Measurements from ENCODE around the gene DOCK1. TPM values are rescaled to one million over a fixed set of nuclear protein-coding genes. Genes with fewer than 3 reads are reported as not detected.

Gene DOCK1
- total RNA-seq, 2 donors from 2014 or later, result 72.4 to 89.3 TPM

DNA sequence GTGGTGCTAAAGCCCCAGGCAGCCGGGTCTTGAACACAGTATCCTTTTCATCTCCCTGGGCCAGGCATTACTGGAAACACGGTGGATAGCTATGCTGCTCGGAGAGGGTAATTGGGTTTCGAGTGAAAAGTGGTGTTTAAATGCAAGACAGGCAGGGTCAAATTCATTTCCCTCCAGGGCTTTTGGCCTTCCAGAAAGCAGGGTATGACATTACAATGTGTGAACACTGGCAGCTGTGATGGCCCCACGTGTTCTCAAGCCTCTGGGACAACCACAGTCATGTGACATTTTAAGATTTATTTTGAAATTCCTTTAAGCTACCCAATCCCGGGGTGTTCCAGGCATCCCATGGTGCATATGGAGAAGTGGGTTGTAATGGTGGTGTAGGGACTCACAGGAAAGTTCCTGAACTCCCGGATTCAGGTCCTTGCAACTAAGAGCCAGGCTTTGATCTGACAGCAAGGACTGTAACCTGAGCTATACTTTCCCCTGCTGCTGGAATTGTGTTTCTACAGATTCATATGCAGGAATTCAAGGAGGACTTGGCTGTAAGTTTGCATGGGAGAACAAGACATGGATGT is 244.4 kb downstream of the DOCK1 start:
- H3K9me3 ChIP-seq (ENCODE audit: control insufficient read depth, low read length), result no peaks in the 10 kb centered on the region
- H3K27ac ChIP-seq (ENCODE audit: low read depth, low read length), result no peak overlapping the region
- DNase-seq, result no peak
- no peaks in the 10 kb centered on the region for H3K4me1 ChIP-seq (ENCODE audit: control insufficient read depth, insufficient read depth, low read length)
- peaks cover 2% of the 10 kb centered on the region for H3K4me1 Mint-ChIP-seq
- H3K36me3 Mint-ChIP-seq (ENCODE audit: low read depth), result peaks cover 6% of the 10 kb centered on the region
- H3K27me3 Mint-ChIP-seq (ENCODE audit: insufficient read depth), result no peaks in the 10 kb centered on the region
- TF ChIP-seq, protein P1, sequence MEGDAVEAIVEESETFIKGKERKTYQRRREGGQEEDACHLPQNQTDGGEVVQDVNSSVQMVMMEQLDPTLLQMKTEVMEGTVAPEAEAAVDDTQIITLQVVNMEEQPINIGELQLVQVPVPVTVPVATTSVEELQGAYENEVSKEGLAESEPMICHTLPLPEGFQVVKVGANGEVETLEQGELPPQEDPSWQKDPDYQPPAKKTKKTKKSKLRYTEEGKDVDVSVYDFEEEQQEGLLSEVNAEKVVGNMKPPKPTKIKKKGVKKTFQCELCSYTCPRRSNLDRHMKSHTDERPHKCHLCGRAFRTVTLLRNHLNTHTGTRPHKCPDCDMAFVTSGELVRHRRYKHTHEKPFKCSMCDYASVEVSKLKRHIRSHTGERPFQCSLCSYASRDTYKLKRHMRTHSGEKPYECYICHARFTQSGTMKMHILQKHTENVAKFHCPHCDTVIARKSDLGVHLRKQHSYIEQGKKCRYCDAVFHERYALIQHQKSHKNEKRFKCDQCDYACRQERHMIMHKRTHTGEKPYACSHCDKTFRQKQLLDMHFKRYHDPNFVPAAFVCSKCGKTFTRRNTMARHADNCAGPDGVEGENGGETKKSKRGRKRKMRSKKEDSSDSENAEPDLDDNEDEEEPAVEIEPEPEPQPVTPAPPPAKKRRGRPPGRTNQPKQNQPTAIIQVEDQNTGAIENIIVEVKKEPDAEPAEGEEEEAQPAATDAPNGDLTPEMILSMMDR (conservative IDR thresholded peaks at IDR 0.05), result no peak
- no peak overlapping the region for H3K4me3 ChIP-seq (ENCODE audit: low read length)
- 71 to 79% methylated on average over 1 to 7 of the region's 7 CpGs for WGBS, 2 experiments (ENCODE audit: insufficient coverage in 1 of 2, insufficient read length in 1 of 2)
- H3K36me3 ChIP-seq (ENCODE audit: control insufficient read depth, insufficient read depth, low read length), result no peaks in the 10 kb centered on the region
- H3K27me3 ChIP-seq (ENCODE audit: control insufficient read depth, insufficient read depth, low read length, poor library complexity, severe bottlenecking), result no peaks in the 10 kb centered on the region
- H3K9me3 Mint-ChIP-seq, result no peaks in the 10 kb centered on the region
- H3K4me3 Mint-ChIP-seq, result no peak overlapping the region
- H3K27ac Mint-ChIP-seq, result no peak overlapping the region
- no peak overlapping the region for H3K9ac ChIP-seq (ENCODE audit: extremely low read depth, low read length, poor library complexity, severe bottlenecking)

DNA sequence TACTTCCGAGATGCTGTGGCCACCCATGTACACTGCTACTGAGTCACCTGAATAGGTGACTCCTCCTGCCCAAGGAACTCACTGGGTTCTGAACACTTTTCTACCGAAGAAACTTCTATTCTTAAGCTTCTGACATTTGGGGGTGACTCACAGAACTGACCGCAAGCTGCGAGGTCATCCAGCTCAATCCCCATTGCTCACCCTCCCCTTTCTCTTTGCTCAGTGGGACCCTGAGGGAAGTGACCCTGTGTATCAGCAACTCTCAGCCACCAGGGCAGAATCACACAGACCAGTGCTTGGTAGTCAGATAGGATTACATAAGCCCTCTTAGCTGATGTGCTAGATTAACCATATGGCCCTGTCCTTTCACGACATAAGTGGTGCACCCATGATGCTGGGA is 244.9 kb downstream of the DOCK1 start:
- Mint-ChIP-seq H3K4me3 (no peak overlapping the region), H3K27ac (peak overlapping the region; percentile 5)
- no peak overlapping the region for H3K27ac ChIP-seq (ENCODE audit: low read depth, low read length)

DNA sequence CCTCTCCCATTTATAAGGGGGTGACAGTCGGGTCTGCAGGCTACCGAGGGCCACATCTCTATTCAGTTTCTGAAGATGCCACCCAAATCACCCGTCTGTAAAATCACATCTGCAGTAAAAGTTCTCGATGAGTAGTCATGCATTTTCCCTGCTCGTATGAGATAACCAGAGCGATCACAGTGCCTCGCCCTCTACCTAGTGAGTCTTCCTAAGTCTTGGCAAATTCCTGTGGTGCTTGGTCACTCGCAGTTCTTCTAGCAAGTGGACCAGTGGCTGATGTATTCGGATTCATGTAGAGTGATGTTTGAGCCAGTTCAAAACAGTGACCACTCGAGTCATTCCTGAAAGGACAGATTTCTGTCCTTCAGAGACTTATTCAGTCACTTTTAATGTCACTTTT is 246.3 kb downstream of the DOCK1 start:
- H3K9me3 ChIP-seq (ENCODE audit: control insufficient read depth, low read length), result no peaks in the 10 kb centered on the region
- 92% methylated on average over 7 to 10 of the region's 10 CpGs for WGBS, 2 experiments (ENCODE audit: insufficient coverage in 1 of 2, insufficient read length in 1 of 2)

More for the DNA sequence above, 244.9 kb downstream of the DOCK1 start:
- Histone ChIP-seq H3K9ac (ENCODE audit: extremely low read depth, low read length, poor library complexity, severe bottlenecking) (no peak overlapping the region), H3K36me3 (ENCODE audit: control insufficient read depth, insufficient read depth, low read length) (no peaks in the 10 kb centered on the region), H3K27me3 (ENCODE audit: control insufficient read depth, insufficient read depth, low read length, poor library complexity, severe bottlenecking) (no peaks in the 10 kb centered on the region), H3K4me3 (ENCODE audit: low read length) (no peak overlapping the region), H3K4me1 (ENCODE audit: control insufficient read depth, insufficient read depth, low read length) (no peaks in the 10 kb centered on the region), H3K9me3 (ENCODE audit: control insufficient read depth, low read length) (no peaks in the 10 kb centered on the region)
- no peaks in the 10 kb centered on the region for H3K9me3 Mint-ChIP-seq
- WGBS, 2 experiments (ENCODE audit: insufficient coverage in 1 of 2, insufficient read length in 1 of 2), result 81 to 82% methylated on average over 5 of the region's 5 CpGs
- peaks cover 2% of the 10 kb centered on the region for H3K4me1 Mint-ChIP-seq
- peaks cover 6% of the 10 kb centered on the region for H3K36me3 Mint-ChIP-seq (ENCODE audit: low read depth)
- TF ChIP-seq, protein P1 (conservative IDR thresholded peaks at IDR 0.05), result peak; percentile 10
- DNase-seq, result no peak
- no peaks in the 10 kb centered on the region for H3K27me3 Mint-ChIP-seq (ENCODE audit: insufficient read depth)

More for the DNA sequence above, 246.3 kb downstream of the DOCK1 start:
- no peak for DNase-seq
- H3K4me1 Mint-ChIP-seq, result peaks cover 2% of the 10 kb centered on the region
- no peak overlapping the region for H3K27ac ChIP-seq (ENCODE audit: low read depth, low read length)
- TF ChIP-seq, protein P1 (conservative IDR thresholded peaks at IDR 0.05), result no peak
- H3K9me3 Mint-ChIP-seq, result no peaks in the 10 kb centered on the region
- no peaks in the 10 kb centered on the region for H3K36me3 ChIP-seq (ENCODE audit: control insufficient read depth, insufficient read depth, low read length)
- H3K27me3 Mint-ChIP-seq (ENCODE audit: insufficient read depth), result no peaks in the 10 kb centered on the region
- no peak overlapping the region for H3K9ac ChIP-seq (ENCODE audit: extremely low read depth, low read length, poor library complexity, severe bottlenecking)
- H3K4me3 Mint-ChIP-seq, result no peak overlapping the region
- peaks cover 6% of the 10 kb centered on the region for H3K36me3 Mint-ChIP-seq (ENCODE audit: low read depth)
- H3K4me3 ChIP-seq (ENCODE audit: low read length), result no peak overlapping the region
- peak overlapping the region; percentile 19 for H3K27ac Mint-ChIP-seq
- no peaks in the 10 kb centered on the region for H3K4me1 ChIP-seq (ENCODE audit: control insufficient read depth, insufficient read depth, low read length)
- no peaks in the 10 kb centered on the region for H3K27me3 ChIP-seq (ENCODE audit: control insufficient read depth, insufficient read depth, low read length, poor library complexity, severe bottlenecking)

All from endodermal cell (in vitro differentiated cells).